ENCODE measurements around the gene AFG3L2.

The AFG3L2 gene

GRCh38 chr18:12374401-12374800 lies 2.6 kb downstream of the AFG3L2 start:
- in situ Hi-C loops (cut with MboI; ENCODE audit: low pct_unique_long_range_greater_than_20kb, low sequenced_read_pairs): loop anchor here (25.0 kb wide), 1 partner anchor 112 kb away; the partner anchor contains the start of gene CIDEA
- no peak for DNase-seq

GRCh38 chr18:12373771-12374116 lies 3.3 kb downstream of the AFG3L2 start:
- in situ Hi-C loops (cut with MboI; ENCODE audit: low pct_unique_long_range_greater_than_20kb, low sequenced_read_pairs): loop anchor here (25.0 kb wide), 1 partner anchor 111 kb away; the partner anchor contains the start of gene CIDEA
- no peak for DNase-seq

- no peak for DNase-seq
- in situ Hi-C loops (cut with MboI; ENCODE audit: low pct_unique_long_range_greater_than_20kb, low sequenced_read_pairs): loop anchor here (25.0 kb wide), 1 partner anchor 111 kb away; the partner anchor contains the start of gene CIDEA
Observed at GRCh38 chr18:12373116-12373770, 3.8 kb downstream of the AFG3L2 start.

- in situ Hi-C loops (cut with MboI; ENCODE audit: low pct_unique_long_range_greater_than_20kb, low sequenced_read_pairs): loop anchor here (25.0 kb wide), 1 partner anchor 110 kb away; the partner anchor contains the start of gene CIDEA
- DNase-seq: no peak
Observed at GRCh38 chr18:12372406-12372805, 4.6 kb downstream of the AFG3L2 start.

- in situ Hi-C loops (cut with MboI; ENCODE audit: low pct_unique_long_range_greater_than_20kb, low sequenced_read_pairs): loop anchor here (25.0 kb wide), 1 partner anchor 109 kb away; the partner anchor contains the start of gene CIDEA
- DNase-seq: no peak
Observed at GRCh38 chr18:12371590-12371989, 5.4 kb downstream of the AFG3L2 start.

- no peak for DNase-seq
- in situ Hi-C loops (cut with MboI; ENCODE audit: low pct_unique_long_range_greater_than_20kb, low sequenced_read_pairs): loop anchor here (25.0 kb wide), 1 partner anchor 107 kb away; the partner anchor contains the start of gene CIDEA
Observed at GRCh38 chr18:12369211-12369610, 7.8 kb downstream of the AFG3L2 start.

GRCh38 chr18:12366784-12367183 lies 10.2 kb downstream of the AFG3L2 start:
- DNase-seq: no peak
- in situ Hi-C loops (cut with MboI; ENCODE audit: low pct_unique_long_range_greater_than_20kb, low sequenced_read_pairs): loop anchor here (25.0 kb wide), 1 partner anchor 104 kb away; the partner anchor contains the start of gene CIDEA

- in situ Hi-C loops (cut with MboI; ENCODE audit: low pct_unique_long_range_greater_than_20kb, low sequenced_read_pairs): loop anchor here (25.0 kb wide), 1 partner anchor 104 kb away; the partner anchor contains the start of gene CIDEA
- no peak for DNase-seq
Observed at GRCh38 chr18:12366379-12366778, 10.6 kb downstream of the AFG3L2 start.

- in situ Hi-C loops (cut with MboI; ENCODE audit: low pct_unique_long_range_greater_than_20kb, low sequenced_read_pairs): loop anchor here (25.0 kb wide), 1 partner anchor 100 kb away; the partner anchor contains the start of gene CIDEA
- DNase-seq: no peak
Observed at GRCh38 chr18:12362473-12363174, 14.4 kb downstream of the AFG3L2 start.

GRCh38 chr18:12361770-12362378 lies 15.2 kb downstream of the AFG3L2 start:
- in situ Hi-C loops (cut with MboI; ENCODE audit: low pct_unique_long_range_greater_than_20kb, low sequenced_read_pairs): loop anchor here (25.0 kb wide), 1 partner anchor 100 kb away; the partner anchor contains the start of gene CIDEA
- no peak for DNase-seq

- DNase-seq: no peak
- in situ Hi-C loops (cut with MboI; ENCODE audit: low pct_unique_long_range_greater_than_20kb, low sequenced_read_pairs): loop anchor here (25.0 kb wide), 1 partner anchor 97 kb away; the partner anchor contains the start of gene CIDEA
Observed at GRCh38 chr18:12359515-12359927, 17.5 kb downstream of the AFG3L2 start.

- in situ Hi-C loops (cut with MboI; ENCODE audit: low pct_unique_long_range_greater_than_20kb, low sequenced_read_pairs): loop anchor here (25.0 kb wide), 1 partner anchor 90 kb away; the partner anchor contains the start of gene CIDEA
- DNase-seq: no peak
Observed at GRCh38 chr18:12352188-12352587, 24.8 kb downstream of the AFG3L2 start.

GRCh38 chr18:12347895-12348294 lies 29.1 kb downstream of the AFG3L2 start:
- no peak for DNase-seq
- in situ Hi-C loops (cut with MboI; ENCODE audit: low pct_unique_long_range_greater_than_20kb, low sequenced_read_pairs): no loop called here

- no peak for DNase-seq
- in situ Hi-C loops (cut with MboI; ENCODE audit: low pct_unique_long_range_greater_than_20kb, low sequenced_read_pairs): no loop called here
Observed at GRCh38 chr18:12346240-12346565, 30.8 kb downstream of the AFG3L2 start.

- in situ Hi-C loops (cut with MboI; ENCODE audit: low pct_unique_long_range_greater_than_20kb, low sequenced_read_pairs): no loop called here
- no peak for DNase-seq
Observed at GRCh38 chr18:12345491-12346239, 31.4 kb downstream of the AFG3L2 start.

GRCh38 chr18:12342661-12343060 lies 34.4 kb downstream of the AFG3L2 start:
- no peak for DNase-seq
- in situ Hi-C loops (cut with MboI; ENCODE audit: low pct_unique_long_range_greater_than_20kb, low sequenced_read_pairs): no loop called here

- no peak for DNase-seq
- in situ Hi-C loops (cut with MboI; ENCODE audit: low pct_unique_long_range_greater_than_20kb, low sequenced_read_pairs): no loop called here
Observed at GRCh38 chr18:12340945-12341660, 35.9 kb downstream of the AFG3L2 start.

- no peak for DNase-seq
- in situ Hi-C loops (cut with MboI; ENCODE audit: low pct_unique_long_range_greater_than_20kb, low sequenced_read_pairs): no loop called here
Observed at GRCh38 chr18:12338382-12338781, 38.6 kb downstream of the AFG3L2 start.
